Prostate gland (tissue), 2 donors: ENCODE data around the gene ARHGAP18. TPM values are rescaled to one million over a fixed set of nuclear protein-coding genes. Genes with fewer than 3 reads are reported as not detected.

Experiments
- DNase-seq: peaks from one replicate; pipeline ENCODE4 v3.0.0-alpha.2; 2019; ENCODE audit warnings: low spot score
- H3K27ac ChIP-seq, 2 donors: fragments of 200-600 bp; sonication (generic); 2 replicates each; pipeline ENCODE4 v1.5.1; 2017 to 2019
- H3K27me3 ChIP-seq: fragments of 200-600 bp; sonication (generic); replicated peaks from 2 replicates; pipeline ENCODE4 v1.5.1; 2019; ENCODE audit not compliant: insufficient read depth
- H3K36me3 ChIP-seq, 2 donors: fragments of 200-600 bp; sonication (generic); 1 replicate in 1 of 2; 2 replicates in 1 of 2; pipeline versions ENCODE4 v1.5.1 to v1.8.1; 2017 to 2019
- H3K4me1 ChIP-seq: fragments of 200-600 bp; sonication (generic); replicated peaks from 2 replicates; pipeline ENCODE4 v1.5.1; 2019
- H3K4me3 ChIP-seq, 2 donors: fragments of 200-600 bp; sonication (generic); 2 replicates each; pipeline ENCODE4 v1.5.1; 2017 to 2019
- H3K9me3 ChIP-seq: fragments of 200-600 bp; sonication (generic); 2 replicates; pipeline ENCODE4 v1.5.1; 2017
- POLR2A ChIP-seq: fragments of 450-650 bp; IDR thresholded peaks from one replicate; pipeline ENCODE4 v1.6.1; 2016; ENCODE audit warnings: antibody characterized with exemption, mild to moderate bottlenecking
- POLR2AphosphoS5 ChIP-seq: sonication (generic); formaldehyde crosslinking; IDR thresholded peaks from one replicate; pipeline ENCODE4 v1.6.1; 2017; ENCODE audit warnings: antibody characterized with exemption
- WGBS: methylation state at CpG from one replicate; pipeline ENCODE4 v1.1.5; 2018; 5-methylcytosine and 5-hydroxymethylcytosine counted together
- intact Hi-C: fragments of 100-400 bp; cut with DNase I; formaldehyde crosslinking; loops from one replicate; pipeline ENCODE4 v1.14.2; 2022
- total RNA-seq, 2 donors: library from RNA; depleted of rRNA; stranded (reverse); fragments of >200 nt; gene quantifications; one replicate each; pipeline ENCODE4 v1.1.0, GENCODE V29; 2016
- TF ChIP-seq, protein P1 (sequence below), 4 experiments: fragments of 200-600 bp in 2 of 4; fragments of 450-650 bp in 2 of 4; sonication (generic) in 2 of 4; IDR thresholded peaks; 1 replicate in 3 of 4; 2 replicates in 1 of 4; pipeline ENCODE4 v1.5.1; 2016 to 2019; ENCODE audit warnings: antibody characterized with exemption in 4 of 4, mild to moderate bottlenecking in 2 of 4, moderate library complexity in 2 of 4

ARHGAP18 gene
- total RNA-seq, 2 donors from 2014 or later = 15.0 to 29.1 TPM

GRCh38 chr6:129590408-129591022 lies 119.5 kb downstream of the ARHGAP18 start:
- H3K27ac ChIP-seq = no peak overlapping the region
- DNase-seq = no peak
- H3K27me3 ChIP-seq = no peaks in the 10 kb centered on the region
- no peaks in the 10 kb centered on the region for H3K4me1 ChIP-seq
- H3K9me3 ChIP-seq = no peaks in the 10 kb centered on the region
- intact Hi-C loops = no loop called here
- 82% methylated on average over 4 of the region's 4 CpGs for WGBS
- no peak for TF ChIP-seq POLR2AphosphoS5
- TF ChIP-seq, protein P1, sequence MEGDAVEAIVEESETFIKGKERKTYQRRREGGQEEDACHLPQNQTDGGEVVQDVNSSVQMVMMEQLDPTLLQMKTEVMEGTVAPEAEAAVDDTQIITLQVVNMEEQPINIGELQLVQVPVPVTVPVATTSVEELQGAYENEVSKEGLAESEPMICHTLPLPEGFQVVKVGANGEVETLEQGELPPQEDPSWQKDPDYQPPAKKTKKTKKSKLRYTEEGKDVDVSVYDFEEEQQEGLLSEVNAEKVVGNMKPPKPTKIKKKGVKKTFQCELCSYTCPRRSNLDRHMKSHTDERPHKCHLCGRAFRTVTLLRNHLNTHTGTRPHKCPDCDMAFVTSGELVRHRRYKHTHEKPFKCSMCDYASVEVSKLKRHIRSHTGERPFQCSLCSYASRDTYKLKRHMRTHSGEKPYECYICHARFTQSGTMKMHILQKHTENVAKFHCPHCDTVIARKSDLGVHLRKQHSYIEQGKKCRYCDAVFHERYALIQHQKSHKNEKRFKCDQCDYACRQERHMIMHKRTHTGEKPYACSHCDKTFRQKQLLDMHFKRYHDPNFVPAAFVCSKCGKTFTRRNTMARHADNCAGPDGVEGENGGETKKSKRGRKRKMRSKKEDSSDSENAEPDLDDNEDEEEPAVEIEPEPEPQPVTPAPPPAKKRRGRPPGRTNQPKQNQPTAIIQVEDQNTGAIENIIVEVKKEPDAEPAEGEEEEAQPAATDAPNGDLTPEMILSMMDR (IDR thresholded peaks at IDR 0.05) = no peak
- TF ChIP-seq POLR2A = no peak
- no peaks in the 10 kb centered on the region for H3K36me3 ChIP-seq
- H3K4me3 ChIP-seq = no peak overlapping the region

- Histone ChIP-seq H3K27me3 (no peaks in the 10 kb centered on the region), H3K4me3 (no peak overlapping the region), H3K36me3 (no peaks in the 10 kb centered on the region), H3K4me1 (no peaks in the 10 kb centered on the region), H3K9me3 (no peaks in the 10 kb centered on the region), H3K27ac (no peak overlapping the region)
- intact Hi-C loops = no loop called here
- no peak for DNase-seq
- TF ChIP-seq POLR2A (no peak), POLR2AphosphoS5 (no peak)
- TF ChIP-seq, protein P1 (IDR thresholded peaks at IDR 0.05) = no peak
- 93% methylated on average over 2 of the region's 2 CpGs for WGBS
Measured at GRCh38 chr6:129586815-129587214, 123.2 kb downstream of the ARHGAP18 start.

DNA sequence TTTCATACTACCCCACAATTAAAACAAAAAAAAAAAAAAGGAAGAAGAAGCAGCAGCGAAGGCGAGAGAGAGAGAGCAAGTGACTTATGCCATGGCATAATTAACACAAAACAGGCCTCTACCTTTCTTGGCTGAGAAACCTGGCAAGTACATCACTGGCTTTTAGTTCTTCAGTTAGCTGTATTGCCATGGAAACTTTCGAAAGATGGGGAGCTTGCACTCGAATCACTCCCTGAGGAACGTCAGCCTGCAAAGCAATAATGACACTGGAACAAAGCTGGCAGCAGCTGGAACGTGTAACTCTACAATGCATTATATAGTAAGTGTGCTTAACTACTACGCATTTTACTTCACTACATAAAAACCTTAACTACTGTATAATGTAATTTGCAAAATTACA lies 126.1 kb downstream of the ARHGAP18 start:
- intact Hi-C loops = no loop called here
- 72% methylated on average over 7 of the region's 7 CpGs for WGBS
- H3K9me3 ChIP-seq = no peaks in the 10 kb centered on the region
- DNase-seq = no peak
- no peaks in the 10 kb centered on the region for H3K4me1 ChIP-seq
- H3K27me3 ChIP-seq = no peaks in the 10 kb centered on the region
- no peak overlapping the region for H3K27ac ChIP-seq
- TF ChIP-seq POLR2A (no peak), POLR2AphosphoS5 (no peak)
- TF ChIP-seq, protein P1 (IDR thresholded peaks at IDR 0.05) = no peak
- H3K36me3 ChIP-seq = no peaks in the 10 kb centered on the region
- H3K4me3 ChIP-seq = no peak overlapping the region

- Histone ChIP-seq H3K9me3 (no peaks in the 10 kb centered on the region), H3K27me3 (no peaks in the 10 kb centered on the region), H3K4me1 (no peaks in the 10 kb centered on the region), H3K4me3 (no peak overlapping the region), H3K36me3 (no peaks in the 10 kb centered on the region), H3K27ac (no peak overlapping the region)
- intact Hi-C loops = no loop called here
- WGBS = 61% methylated on average over 1 of the region's 1 CpG
- no peak for DNase-seq
- TF ChIP-seq POLR2AphosphoS5 (no peak), POLR2A (no peak)
- TF ChIP-seq, protein P1 (IDR thresholded peaks at IDR 0.05) = no peak
Measured at GRCh38 chr6:129578315-129578714, 131.7 kb downstream of the ARHGAP18 start.

GRCh38 chr6:129577691-129578090 lies 132.3 kb downstream of the ARHGAP18 start:
- Histone ChIP-seq H3K36me3 (no peaks in the 10 kb centered on the region), H3K27ac (no peak overlapping the region), H3K27me3 (no peaks in the 10 kb centered on the region), H3K4me1 (no peaks in the 10 kb centered on the region), H3K9me3 (no peaks in the 10 kb centered on the region), H3K4me3 (no peak overlapping the region)
- no peak for DNase-seq
- TF ChIP-seq POLR2A = no peak
- TF ChIP-seq POLR2AphosphoS5 = no peak
- TF ChIP-seq, protein P1 (IDR thresholded peaks at IDR 0.05) = no peak
- WGBS = 82% methylated on average over 3 of the region's 3 CpGs
- intact Hi-C loops = no loop called here
